Stimulated activated CD4-positive, alpha-beta T cell treated with anti-CD3 and anti-CD28 coated beads, Interleukin-4, amount 100 ng/mL, for 4 hours (primary cell): Measurements from ENCODE around the gene SH3GL1.

ENCODE experiments used
- DNase-seq, 2 experiments: peaks; one replicate each; pipeline ENCODE4 v3.0.0-alpha.2; 2020

Gene SH3GL1

GRCh38 chr19:4400135-4400936, at the start of gene SH3GL1:
SH3GL1 (minus strand) TSS chr19:4400547; CDS start chr19:4400368, 179 bp downstream.
- DNase-seq = peak; percentile 90 to 93

- DNase-seq = no peak
Observed at GRCh38 chr19:4449639-4450028, 49.3 kb upstream of the SH3GL1 start.

GRCh38 chr19:4449022-4449638, 48.8 kb upstream of the SH3GL1 start:
- DNase-seq = no peak

- DNase-seq = no peak
Observed at GRCh38 chr19:4448147-4448985, 48.0 kb upstream of the SH3GL1 start.

- no peak for DNase-seq
Observed at GRCh38 chr19:4447327-4448146, 47.2 kb upstream of the SH3GL1 start.

GRCh38 chr19:4446704-4447200, 46.4 kb upstream of the SH3GL1 start:
- DNase-seq = no peak

GRCh38 chr19:4445963-4446703, 45.8 kb upstream of the SH3GL1 start:
- DNase-seq = no peak

- no peak for DNase-seq
Observed at GRCh38 chr19:4444765-4445741, 44.7 kb upstream of the SH3GL1 start.

GRCh38 chr19:4443966-4444764, 43.8 kb upstream of the SH3GL1 start:
- no peak for DNase-seq

- DNase-seq = no peak
Observed at GRCh38 chr19:4443188-4443587, 42.8 kb upstream of the SH3GL1 start.

- DNase-seq = no peak
Observed at GRCh38 chr19:4442819-4443146, 42.4 kb upstream of the SH3GL1 start.

GRCh38 chr19:4441994-4442818, 41.9 kb upstream of the SH3GL1 start:
- no peak for DNase-seq

- no peak for DNase-seq
Observed at GRCh38 chr19:4439243-4439642, 38.9 kb upstream of the SH3GL1 start.

- DNase-seq = no peak
Observed at GRCh38 chr19:4437103-4437502, 36.8 kb upstream of the SH3GL1 start.

GRCh38 chr19:4436231-4436630, 35.9 kb upstream of the SH3GL1 start:
- no peak for DNase-seq

- no peak for DNase-seq
Observed at GRCh38 chr19:4434391-4434790, 34.0 kb upstream of the SH3GL1 start.

GRCh38 chr19:4432918-4433506, 32.7 kb upstream of the SH3GL1 start:
- DNase-seq = no peak
